ENCODE measurements around the gene TEX9. TPM values are rescaled to one million over a fixed set of nuclear protein-coding genes. Genes with fewer than 3 reads are reported as not detected.
A peak's percentile ranks its signal among the peaks of the same experiment; 100 is the strongest.
"Not testable (repeated sequence)": the region's sequence is repeated elsewhere in the genome, so short reads cannot be mapped to it uniquely, and the experiment has no call there.

Gene TEX9
- total RNA-seq, result 11.2 and 12.7 TPM in 2 replicates

DNA sequence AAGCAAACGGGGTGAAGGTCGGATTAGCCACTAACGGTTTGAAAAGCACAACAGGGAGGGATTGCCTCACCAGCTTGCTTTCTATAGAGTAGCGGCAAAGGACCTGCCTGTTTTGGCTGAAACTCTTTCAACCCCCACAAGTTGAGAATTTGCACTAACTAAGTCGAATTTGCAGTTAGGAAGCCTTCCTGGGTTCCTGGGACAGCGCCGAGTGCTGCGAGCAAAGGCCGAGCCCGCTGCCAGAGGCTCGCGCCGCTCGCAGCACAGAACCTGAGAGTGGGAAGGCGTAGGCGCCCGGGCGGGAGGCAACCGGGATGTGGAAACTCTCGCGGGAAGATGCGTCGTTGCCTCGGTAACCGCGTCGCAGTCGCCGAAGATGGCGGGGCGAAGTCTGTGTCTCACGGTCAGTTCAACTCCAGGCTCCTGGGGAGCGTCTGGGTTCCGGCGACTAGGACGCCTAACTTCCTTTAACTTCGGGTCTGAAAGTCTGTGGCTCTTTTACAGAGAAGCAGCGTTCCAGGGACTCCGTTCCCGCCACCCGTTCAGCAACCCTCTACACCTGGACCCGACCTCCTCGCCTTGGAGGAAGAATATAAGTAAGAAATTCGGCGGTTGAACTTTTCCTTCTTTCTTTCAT lies at the start of gene TEX9:
Gene TEX9, plus strand, starts transcription at position 352 of the 637 bp plus-strand sequence. Its CDS starts 25 bp downstream, at position 377.
- peak within 1 kb of the TSS; percentile 84 for H3K4me3 ChIP-seq (ENCODE audit: insufficient read depth, low read length)
- H3K27ac ChIP-seq (ENCODE audit: low read depth, low read length), result peak within 1 kb of the TSS; percentile 47
- TF ChIP-seq, protein P1, sequence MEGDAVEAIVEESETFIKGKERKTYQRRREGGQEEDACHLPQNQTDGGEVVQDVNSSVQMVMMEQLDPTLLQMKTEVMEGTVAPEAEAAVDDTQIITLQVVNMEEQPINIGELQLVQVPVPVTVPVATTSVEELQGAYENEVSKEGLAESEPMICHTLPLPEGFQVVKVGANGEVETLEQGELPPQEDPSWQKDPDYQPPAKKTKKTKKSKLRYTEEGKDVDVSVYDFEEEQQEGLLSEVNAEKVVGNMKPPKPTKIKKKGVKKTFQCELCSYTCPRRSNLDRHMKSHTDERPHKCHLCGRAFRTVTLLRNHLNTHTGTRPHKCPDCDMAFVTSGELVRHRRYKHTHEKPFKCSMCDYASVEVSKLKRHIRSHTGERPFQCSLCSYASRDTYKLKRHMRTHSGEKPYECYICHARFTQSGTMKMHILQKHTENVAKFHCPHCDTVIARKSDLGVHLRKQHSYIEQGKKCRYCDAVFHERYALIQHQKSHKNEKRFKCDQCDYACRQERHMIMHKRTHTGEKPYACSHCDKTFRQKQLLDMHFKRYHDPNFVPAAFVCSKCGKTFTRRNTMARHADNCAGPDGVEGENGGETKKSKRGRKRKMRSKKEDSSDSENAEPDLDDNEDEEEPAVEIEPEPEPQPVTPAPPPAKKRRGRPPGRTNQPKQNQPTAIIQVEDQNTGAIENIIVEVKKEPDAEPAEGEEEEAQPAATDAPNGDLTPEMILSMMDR (IDR thresholded peaks at IDR 0.05; ENCODE audit: extremely low read depth, low read depth, low read length), result no peak
- peak; percentile 92 for DNase-seq (ENCODE audit: insufficient read length, low spot score, missing footprints)
- peaks cover 4% of the 10 kb centered on the region for H3K9me3 ChIP-seq (ENCODE audit: low read depth, low read length)
- peak within 1 kb of the TSS; percentile 98 for H2AFZ ChIP-seq (ENCODE audit: low read length)
- no peaks in the 10 kb centered on the region for H3K36me3 ChIP-seq (ENCODE audit: insufficient read depth, low read length)
- H3K79me2 ChIP-seq (ENCODE audit: insufficient read depth, low read length), result no peaks in the 10 kb centered on the region
- H3K4me2 ChIP-seq (ENCODE audit: insufficient read depth, low read length), result peak within 1 kb of the TSS; percentile 96
- peaks cover 5% of the 10 kb centered on the region for H3K4me1 ChIP-seq (ENCODE audit: insufficient read depth, low read length)
- no peaks in the 10 kb centered on the region for H3K27me3 ChIP-seq (ENCODE audit: insufficient read depth, low read length)
- no peaks in the 10 kb centered on the region for H4K20me1 ChIP-seq (ENCODE audit: insufficient read depth, low read length)

DNA sequence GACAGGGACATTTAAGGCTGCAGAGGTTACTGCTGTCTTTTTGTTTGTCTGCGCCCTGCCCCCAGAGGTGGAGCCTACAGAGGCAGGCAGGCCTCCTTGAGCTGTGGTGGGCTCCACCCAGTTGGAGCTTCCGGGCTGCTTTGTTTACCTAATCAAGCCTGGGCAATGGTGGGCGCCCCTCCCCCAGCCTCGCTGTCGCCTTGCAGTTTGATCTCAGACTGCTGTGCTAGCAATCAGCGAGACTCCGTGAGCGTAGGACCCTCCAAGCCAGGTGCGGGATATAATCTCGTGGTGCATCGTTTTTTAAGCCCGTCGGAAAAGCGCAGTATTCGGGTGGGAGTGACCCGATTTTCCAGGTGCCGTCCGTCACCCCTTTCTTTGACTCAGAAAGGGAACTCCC lies 48.7 kb upstream of the TEX9 start:
- H3K27ac ChIP-seq (ENCODE audit: low read depth, low read length); H3K79me2 ChIP-seq (ENCODE audit: insufficient read depth, low read length); H3K4me1 ChIP-seq (ENCODE audit: insufficient read depth, low read length); H3K36me3 ChIP-seq (ENCODE audit: insufficient read depth, low read length); H3K9me3 ChIP-seq (ENCODE audit: low read depth, low read length); H3K4me2 ChIP-seq (ENCODE audit: insufficient read depth, low read length); DNase-seq (ENCODE audit: insufficient read length, low spot score, missing footprints); H2AFZ ChIP-seq (ENCODE audit: low read length); H3K4me3 ChIP-seq (ENCODE audit: insufficient read depth, low read length); H3K27me3 ChIP-seq (ENCODE audit: insufficient read depth, low read length); H4K20me1 ChIP-seq (ENCODE audit: insufficient read depth, low read length): not testable (repeated sequence)

DNA sequence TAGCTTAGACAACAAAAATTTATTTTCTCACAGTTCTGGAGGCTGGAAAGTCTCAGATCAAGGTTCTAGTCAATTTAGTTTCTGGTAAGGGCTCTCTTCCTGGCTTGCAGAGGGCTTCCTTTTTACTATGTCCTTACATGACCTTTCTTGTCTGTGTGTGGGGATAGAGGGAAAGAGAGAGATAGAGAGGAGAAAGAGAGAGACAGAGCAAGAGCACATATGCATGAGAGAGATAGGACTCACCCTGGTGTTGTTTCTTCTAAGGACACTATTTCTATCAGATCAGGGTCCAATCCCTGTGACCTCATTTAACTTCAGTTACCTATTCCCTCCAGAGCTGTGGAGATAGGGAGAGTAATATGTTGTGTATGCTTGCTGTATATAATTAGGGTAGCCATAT lies 44.9 kb upstream of the TEX9 start:
- no peak for DNase-seq (ENCODE audit: insufficient read length, low spot score, missing footprints)
- Histone ChIP-seq H3K79me2 (ENCODE audit: insufficient read depth, low read length) (no peaks in the 10 kb centered on the region), H3K27ac (ENCODE audit: low read depth, low read length) (no peak overlapping the region), H2AFZ (ENCODE audit: low read length) (no peak overlapping the region), H3K27me3 (ENCODE audit: insufficient read depth, low read length) (no peaks in the 10 kb centered on the region), H3K9me3 (ENCODE audit: low read depth, low read length) (no peaks in the 10 kb centered on the region), H3K4me1 (ENCODE audit: insufficient read depth, low read length) (peaks cover 8% of the 10 kb centered on the region), H3K4me3 (ENCODE audit: insufficient read depth, low read length) (no peak overlapping the region), H3K4me2 (ENCODE audit: insufficient read depth, low read length) (no peak overlapping the region), H4K20me1 (ENCODE audit: insufficient read depth, low read length) (no peaks in the 10 kb centered on the region), H3K36me3 (ENCODE audit: insufficient read depth, low read length) (no peaks in the 10 kb centered on the region)
- TF ChIP-seq, protein P1 (IDR thresholded peaks at IDR 0.05; ENCODE audit: extremely low read depth, low read depth, low read length), result no peak

GRCh38 chr15:56320861-56321260 lies 44.4 kb upstream of the TEX9 start:
- TF ChIP-seq, protein P1 (IDR thresholded peaks at IDR 0.05; ENCODE audit: extremely low read depth, low read depth, low read length), result no peak
- no peaks in the 10 kb centered on the region for H3K79me2 ChIP-seq (ENCODE audit: insufficient read depth, low read length)
- H3K27ac ChIP-seq (ENCODE audit: low read depth, low read length), result no peak overlapping the region
- H3K4me2 ChIP-seq (ENCODE audit: insufficient read depth, low read length), result no peak overlapping the region
- no peaks in the 10 kb centered on the region for H4K20me1 ChIP-seq (ENCODE audit: insufficient read depth, low read length)
- no peaks in the 10 kb centered on the region for H3K9me3 ChIP-seq (ENCODE audit: low read depth, low read length)
- H3K36me3 ChIP-seq (ENCODE audit: insufficient read depth, low read length), result no peaks in the 10 kb centered on the region
- no peaks in the 10 kb centered on the region for H3K27me3 ChIP-seq (ENCODE audit: insufficient read depth, low read length)
- H2AFZ ChIP-seq (ENCODE audit: low read length), result no peak overlapping the region
- peaks cover 14% of the 10 kb centered on the region for H3K4me1 ChIP-seq (ENCODE audit: insufficient read depth, low read length)
- DNase-seq (ENCODE audit: insufficient read length, low spot score, missing footprints), result no peak
- H3K4me3 ChIP-seq (ENCODE audit: insufficient read depth, low read length), result no peak overlapping the region
